HG03039 (cell line): ENCODE results near the gene CTTNBP2.

Source experiments
- ATAC-seq: cut with Tn5 transposase; IDR thresholded peaks from one replicate; pipeline ENCODE4 v1.9.1; 2021; ENCODE audit warnings: mild to moderate bottlenecking, moderate library complexity; ENCODE audit not compliant: unreplicated experiment

CTTNBP2 gene, protein sequence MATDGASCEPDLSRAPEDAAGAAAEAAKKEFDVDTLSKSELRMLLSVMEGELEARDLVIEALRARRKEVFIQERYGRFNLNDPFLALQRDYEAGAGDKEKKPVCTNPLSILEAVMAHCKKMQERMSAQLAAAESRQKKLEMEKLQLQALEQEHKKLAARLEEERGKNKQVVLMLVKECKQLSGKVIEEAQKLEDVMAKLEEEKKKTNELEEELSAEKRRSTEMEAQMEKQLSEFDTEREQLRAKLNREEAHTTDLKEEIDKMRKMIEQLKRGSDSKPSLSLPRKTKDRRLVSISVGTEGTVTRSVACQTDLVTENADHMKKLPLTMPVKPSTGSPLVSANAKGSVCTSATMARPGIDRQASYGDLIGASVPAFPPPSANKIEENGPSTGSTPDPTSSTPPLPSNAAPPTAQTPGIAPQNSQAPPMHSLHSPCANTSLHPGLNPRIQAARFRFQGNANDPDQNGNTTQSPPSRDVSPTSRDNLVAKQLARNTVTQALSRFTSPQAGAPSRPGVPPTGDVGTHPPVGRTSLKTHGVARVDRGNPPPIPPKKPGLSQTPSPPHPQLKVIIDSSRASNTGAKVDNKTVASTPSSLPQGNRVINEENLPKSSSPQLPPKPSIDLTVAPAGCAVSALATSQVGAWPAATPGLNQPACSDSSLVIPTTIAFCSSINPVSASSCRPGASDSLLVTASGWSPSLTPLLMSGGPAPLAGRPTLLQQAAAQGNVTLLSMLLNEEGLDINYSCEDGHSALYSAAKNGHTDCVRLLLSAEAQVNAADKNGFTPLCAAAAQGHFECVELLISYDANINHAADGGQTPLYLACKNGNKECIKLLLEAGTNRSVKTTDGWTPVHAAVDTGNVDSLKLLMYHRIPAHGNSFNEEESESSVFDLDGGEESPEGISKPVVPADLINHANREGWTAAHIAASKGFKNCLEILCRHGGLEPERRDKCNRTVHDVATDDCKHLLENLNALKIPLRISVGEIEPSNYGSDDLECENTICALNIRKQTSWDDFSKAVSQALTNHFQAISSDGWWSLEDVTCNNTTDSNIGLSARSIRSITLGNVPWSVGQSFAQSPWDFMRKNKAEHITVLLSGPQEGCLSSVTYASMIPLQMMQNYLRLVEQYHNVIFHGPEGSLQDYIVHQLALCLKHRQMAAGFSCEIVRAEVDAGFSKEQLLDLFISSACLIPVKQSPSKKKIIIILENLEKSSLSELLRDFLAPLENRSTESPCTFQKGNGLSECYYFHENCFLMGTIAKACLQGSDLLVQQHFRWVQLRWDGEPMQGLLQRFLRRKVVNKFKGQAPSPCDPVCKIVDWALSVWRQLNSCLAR (N-terminal part only)

DNA sequence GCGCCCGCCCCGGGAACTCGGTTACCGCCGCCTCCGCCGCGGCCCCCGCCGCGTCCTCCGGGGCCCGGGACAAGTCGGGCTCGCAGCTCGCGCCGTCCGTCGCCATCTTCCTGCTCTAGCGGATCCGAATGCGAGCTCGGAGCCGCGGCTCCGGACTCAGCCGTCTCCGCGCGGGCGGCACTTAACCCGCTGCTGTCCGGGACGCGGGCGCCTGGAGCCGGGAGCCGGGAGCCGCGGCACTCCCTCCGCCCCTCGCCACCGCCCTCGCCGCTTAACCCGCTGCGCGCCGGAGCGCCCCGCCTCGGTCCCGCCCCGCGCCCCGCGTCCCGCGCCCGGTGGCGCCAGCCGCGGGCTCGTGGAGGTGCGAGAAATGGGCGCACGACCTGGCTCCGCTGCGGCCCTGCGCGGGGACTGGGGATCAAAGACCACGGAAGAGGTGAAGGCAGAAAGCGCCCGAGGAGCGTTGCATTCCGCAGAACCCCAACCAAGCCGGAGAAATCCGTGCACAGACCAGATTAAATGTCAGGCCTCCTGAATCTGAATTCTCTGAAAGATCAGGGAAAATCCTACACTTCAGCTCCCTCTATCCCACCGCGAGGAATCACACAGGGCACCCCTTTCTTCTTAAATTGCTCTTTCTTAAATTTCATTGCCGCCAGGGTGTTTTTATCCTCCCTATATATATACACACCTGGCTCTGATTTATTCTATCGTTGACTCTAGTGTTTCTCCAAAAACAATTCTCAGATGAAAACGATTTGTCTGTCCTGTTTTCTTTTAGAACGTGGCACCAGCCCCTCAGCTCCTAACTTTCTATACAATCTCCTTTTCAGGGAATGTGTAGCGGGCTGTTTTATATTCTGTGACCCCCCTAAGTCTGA lies at the start of gene CTTNBP2:
Gene CTTNBP2, minus strand, starts transcription at position 132 of the 881 bp plus-strand sequence. Its CDS starts 26 bp downstream, at position 106.
- no peak for ATAC-seq

- no peak for ATAC-seq
Observed at GRCh38 chr7:117916309-117916708, 43.1 kb upstream of the CTTNBP2 start.

GRCh38 chr7:117912421-117912820 lies 39.2 kb upstream of the CTTNBP2 start:
- ATAC-seq = no peak

GRCh38 chr7:117908031-117908795 lies 35.0 kb upstream of the CTTNBP2 start:
- no peak for ATAC-seq

DNA sequence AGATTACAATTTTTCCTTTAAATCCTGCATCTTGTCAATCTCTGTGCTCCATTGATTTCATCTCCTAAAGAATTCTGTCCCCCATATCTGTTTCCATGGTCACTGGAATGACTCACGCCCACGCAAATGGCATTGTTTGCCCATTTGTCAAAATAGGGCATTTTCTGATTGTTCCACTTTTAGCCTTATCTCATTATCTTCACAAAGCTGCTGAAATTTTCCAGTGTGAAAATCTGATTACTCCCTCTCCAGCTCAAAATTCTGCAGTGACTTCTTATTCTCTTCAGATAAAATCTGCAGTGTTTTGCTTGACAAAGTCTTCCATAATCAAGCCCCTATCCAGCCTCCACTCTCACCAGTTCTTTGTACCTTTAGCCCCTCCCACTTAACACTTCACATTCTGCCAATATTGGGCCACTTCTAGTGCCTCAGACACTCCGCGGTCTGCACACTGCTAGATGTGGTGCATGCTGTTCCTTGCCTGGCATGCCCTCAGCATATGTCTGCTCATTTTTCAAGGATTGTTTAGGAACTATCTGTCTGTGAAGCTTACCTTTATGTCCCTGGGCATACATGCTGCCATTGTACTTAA lies 33.9 kb upstream of the CTTNBP2 start:
- no peak for ATAC-seq

DNA sequence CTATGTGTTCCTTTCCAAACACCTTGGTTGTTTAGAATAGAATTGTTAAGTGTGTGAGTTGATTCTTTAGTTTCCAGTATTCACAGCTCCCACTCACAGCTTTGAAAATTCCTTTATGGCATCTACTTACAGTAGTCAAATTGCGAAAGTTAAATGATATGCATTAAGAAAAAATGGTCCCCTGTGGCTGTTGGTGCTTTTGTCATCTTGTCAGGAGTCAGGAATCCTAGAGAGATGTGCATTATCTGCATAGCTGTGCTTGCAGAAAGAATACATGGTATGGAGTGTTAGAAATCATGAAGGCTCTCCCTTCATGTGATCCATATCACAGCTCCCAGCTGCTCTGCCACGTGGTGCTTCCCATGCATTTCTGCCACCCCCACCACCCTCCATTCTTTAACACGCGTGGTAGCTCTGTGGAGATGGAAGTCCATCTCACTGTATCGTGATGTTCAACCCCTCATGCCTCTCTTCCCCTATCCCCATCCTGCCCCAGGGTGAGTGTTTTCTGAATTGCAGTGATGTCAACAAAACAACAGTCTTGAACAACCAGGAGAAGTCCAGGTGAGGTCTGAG lies 29.2 kb upstream of the CTTNBP2 start:
- ATAC-seq = no peak

GRCh38 chr7:117901089-117901797 lies 28.0 kb upstream of the CTTNBP2 start:
- no peak for ATAC-seq

DNA sequence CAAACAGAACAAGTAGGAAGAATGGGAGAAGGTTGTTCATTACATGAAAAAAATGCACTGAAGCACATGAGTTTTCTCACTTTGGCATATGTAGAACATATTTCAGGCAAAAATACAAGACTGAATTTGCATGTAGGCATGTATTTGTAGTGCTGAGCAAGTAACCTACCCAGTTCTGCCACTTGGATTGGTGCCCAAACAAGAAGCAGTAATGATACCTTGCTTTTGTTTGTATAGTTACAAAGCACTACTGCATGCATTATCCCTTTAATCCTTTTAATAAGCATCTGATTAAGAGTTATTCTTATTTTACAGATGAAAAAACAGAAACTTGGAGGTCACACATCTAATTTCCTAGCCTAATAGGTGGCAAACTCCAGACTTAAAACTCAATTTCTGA lies 23.1 kb upstream of the CTTNBP2 start:
- no peak for ATAC-seq

- ATAC-seq = no peak
Observed at GRCh38 chr7:117895276-117895675, 22.0 kb upstream of the CTTNBP2 start.

GRCh38 chr7:117894037-117894436 lies 20.8 kb upstream of the CTTNBP2 start:
- no peak for ATAC-seq

- no peak for ATAC-seq
Observed at GRCh38 chr7:117892821-117893220, 19.6 kb upstream of the CTTNBP2 start.

DNA sequence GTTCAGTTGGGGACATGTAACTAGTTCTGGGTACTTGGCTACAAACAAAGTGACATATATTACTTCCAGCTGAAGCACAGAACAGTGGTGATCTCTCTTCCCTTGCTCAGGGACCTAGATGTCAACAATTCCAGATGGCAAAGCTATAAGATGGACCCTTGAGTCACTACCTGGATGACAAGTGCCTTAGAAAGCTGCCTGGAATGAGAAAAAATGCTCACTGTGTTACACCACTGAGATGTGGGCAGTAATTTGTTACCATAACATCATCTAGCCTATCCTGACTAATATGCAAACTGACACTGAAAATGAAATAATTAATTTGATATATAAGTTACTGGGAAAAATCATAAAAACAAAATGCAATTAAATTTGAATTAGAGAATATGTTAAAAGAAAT lies 16.4 kb upstream of the CTTNBP2 start:
- no peak for ATAC-seq

GRCh38 chr7:117888627-117889026 lies 15.4 kb upstream of the CTTNBP2 start:
- ATAC-seq = no peak

GRCh38 chr7:117882594-117882993 lies 9.4 kb upstream of the CTTNBP2 start:
- ATAC-seq = no peak

- no peak for ATAC-seq
Observed at GRCh38 chr7:117876761-117877160, 3.5 kb upstream of the CTTNBP2 start.

DNA sequence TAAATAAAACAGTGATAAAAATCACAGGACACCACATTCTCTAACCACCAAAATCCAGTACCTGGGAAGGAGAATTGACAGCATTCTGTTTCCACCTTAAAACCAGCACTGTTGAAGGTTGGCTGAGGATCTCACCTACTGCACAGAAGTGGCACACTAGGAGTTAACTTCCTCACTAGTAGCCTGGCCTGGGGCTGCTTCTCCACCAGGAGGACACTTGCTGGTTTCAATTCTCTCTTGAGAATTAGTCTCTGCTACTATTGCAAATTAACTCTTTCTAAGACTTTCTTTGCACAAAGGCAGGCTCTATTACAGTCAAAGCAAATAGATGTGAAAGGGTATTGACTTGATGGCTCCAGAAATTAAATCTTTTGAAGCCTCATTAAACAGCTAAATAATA lies 2.3 kb upstream of the CTTNBP2 start:
- no peak for ATAC-seq

DNA sequence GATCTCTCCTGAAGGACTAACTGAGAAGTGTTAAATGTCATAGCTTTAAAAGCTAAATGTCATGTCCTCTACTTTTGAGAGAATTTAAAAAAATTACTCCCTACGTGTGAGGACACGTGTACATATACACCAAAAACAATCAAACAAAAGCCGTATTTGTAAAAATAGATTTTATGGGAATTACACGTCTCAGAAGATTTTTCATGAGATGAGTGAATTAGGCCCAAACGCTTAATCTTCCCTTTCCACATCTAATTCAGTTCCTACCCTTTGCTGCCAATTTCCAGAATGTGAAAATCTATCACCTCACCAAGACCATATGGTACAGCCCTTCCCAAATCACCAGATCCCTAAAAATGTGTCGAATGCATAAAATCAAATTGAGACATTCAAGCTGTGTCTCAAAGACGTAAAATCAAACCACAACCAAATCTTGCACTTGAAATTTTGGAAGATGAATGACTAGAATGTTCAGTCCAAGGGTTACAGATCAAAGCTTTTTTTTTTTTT lies 1.0 kb upstream of the CTTNBP2 start:
- ATAC-seq = no peak
